Erythroblast (primary cell): ENCODE results near the gene RUNX3.

Experiments used
- GATA1 ChIP-seq: IDR thresholded peaks from 2 replicates; pipeline ENCODE4 v1.6.1; 2011; ENCODE audit warnings: low read depth, mild to moderate bottlenecking, control low read depth, low read length, moderate library complexity
- POLR2A ChIP-seq: IDR thresholded peaks from 2 replicates; pipeline ENCODE4 v1.6.1; 2011; ENCODE audit warnings: mild to moderate bottlenecking, low read length

GRCh38 chr1:24888061-24888970 is 41.8 kb downstream of the RUNX3 start:
- TF ChIP-seq POLR2A = no peak
- no peak for TF ChIP-seq GATA1
